Measurements from ENCODE around the gene ZNF664.

The ZNF664 gene

DNA sequence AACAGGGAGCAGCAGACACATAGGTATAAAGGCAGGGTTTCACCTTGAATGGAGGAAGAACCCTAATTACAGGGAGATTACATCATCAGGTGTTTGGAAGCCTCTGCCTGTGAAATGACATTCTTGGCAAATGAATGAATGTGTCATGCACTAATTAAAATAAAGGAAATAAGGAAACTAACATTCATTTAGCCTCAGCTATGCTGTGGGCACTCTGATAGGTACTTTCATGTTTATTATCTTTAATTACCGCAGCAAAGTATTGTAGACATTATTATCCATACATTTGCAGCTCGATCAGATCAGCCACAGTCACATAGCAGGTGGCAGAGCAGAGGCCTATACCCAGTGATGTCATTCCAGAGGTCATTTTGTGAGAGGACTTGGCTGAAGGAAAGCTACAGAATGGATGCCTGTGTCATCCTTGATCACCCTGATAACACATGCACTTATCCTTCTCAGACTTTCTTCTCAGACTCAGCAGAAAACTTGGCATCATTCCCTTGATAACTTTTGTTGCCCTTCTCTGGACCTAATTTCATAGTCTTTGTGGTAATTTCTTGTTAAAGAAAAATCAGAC lies 18.4 kb downstream of the ZNF664 start:
- no peak for DNase-seq

- no peak for DNase-seq
Measured at GRCh38 chr12:123992118-123992825, 19.3 kb downstream of the ZNF664 start.

DNA sequence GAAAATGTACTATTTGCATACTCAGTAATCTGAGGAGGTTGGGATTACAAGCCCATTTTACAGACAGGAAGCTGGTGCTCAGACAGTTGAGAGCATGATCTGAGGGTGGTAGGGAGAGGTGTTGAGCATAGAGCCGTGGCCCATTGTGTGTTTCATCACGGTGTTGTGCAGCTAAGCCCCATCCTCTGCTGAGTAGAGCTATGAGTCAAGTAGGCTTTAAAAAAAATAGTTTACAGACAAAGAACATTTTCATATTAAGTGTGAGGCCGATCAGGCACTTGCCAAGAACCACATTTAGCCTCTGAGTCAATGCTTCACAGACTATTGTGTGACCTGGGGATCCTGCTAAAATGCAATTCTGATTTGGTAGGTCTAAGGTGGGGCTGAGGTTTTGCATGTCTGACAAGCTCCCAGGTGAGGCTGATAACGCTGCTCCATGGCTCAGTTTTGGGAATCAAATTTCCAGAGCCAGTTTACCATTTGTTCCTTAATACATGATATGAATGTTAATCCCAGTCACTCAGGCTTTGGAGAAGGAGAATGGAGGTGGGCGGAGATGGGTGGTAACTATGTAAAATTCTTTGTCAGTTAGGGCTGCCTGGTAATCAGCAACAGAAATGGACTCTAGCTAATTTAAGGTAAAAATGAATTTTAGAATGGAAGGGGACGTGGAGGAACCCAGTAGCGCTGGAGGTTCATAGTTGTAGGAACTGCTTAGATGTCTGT lies 22.2 kb downstream of the ZNF664 start:
- DNase-seq: no peak

GRCh38 chr12:123996581-123996980 lies 23.6 kb downstream of the ZNF664 start:
- DNase-seq: no peak

DNA sequence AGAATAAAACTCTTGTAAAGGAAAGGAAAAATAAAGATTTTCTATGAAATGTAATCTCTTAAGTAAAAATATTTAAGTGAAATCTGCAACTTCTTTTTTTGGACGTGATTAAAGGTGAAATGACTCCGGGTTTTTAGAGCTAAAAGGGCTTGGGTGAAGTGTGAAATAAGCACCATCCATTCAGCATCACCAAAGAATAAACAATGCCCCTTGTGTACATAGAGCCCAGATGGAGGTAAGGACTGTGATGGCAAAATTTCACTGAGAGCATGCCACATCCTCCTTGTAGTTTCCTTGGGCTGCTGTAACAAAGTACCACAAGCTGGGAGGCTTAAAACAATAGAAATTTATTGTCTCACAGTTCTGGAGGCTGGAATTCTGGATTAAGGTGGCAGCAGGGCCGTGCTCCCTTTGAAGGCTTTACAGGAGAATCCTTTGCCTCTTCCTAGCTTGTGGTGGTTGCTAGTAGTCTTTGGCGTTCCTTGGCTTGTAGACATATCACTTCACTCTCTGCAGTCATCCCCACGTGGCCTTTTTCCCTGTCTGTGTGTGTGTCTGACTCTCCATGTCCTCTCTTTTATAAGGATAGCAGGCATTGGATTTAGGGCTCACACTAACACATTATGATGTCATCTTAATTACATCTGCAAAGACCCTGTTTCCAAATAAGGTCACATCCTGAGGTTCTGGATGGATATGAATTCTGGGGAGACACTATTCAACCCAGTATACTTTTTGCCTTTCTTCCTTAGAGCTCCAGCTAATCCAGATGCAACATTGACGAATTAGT lies 24.2 kb downstream of the ZNF664 start:
- DNase-seq: no peak

DNA sequence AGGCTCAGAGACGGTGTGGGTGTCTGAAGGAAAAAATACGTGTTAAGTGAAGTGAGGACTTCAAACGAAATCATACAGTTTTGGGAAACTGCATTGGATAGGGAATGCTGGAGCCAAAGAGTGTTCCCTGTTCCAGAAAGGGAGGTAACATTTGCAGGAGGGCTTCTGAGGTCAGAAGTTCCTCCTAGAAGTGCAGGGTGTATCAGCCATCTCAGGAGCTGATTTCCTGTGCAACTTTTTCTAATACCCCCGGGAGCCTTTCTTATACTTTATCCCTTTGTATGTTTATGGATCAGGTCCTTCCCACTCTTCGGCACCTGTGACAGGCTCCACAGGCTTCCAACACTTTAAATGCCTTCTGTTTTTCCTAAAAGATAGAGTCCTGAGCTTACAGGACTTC lies 24.9 kb downstream of the ZNF664 start:
- DNase-seq: no peak

DNA sequence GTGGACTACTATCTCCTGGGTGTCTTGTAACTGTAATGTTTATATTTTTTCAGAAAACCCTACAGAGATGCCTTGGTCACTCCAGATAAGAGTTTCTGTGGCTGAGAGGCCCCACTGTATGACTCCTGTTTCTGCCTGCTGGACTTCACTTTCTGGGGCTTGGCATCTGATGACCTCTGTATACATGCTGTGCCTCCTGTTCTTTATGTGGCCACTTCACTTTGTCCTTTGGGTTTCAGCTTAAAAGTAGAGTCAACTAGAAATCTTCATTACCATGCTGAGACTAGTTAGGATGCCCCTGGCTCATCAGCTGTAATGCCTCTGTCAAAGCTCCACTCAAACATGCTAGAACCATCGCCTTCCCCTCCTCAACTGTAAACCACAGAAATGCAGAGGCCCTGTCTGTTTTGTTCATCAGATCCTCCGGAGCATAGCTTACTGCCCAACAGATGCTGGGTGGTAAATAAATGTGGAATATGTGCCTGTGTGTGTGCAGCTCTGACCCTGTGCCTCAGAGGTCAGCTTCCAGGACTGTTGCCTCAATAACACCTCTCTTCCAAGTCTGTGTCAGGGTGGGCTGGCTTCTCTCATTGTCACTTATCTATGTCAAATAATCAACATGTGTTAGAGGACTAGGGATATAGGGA lies 25.5 kb downstream of the ZNF664 start:
- DNase-seq: no peak

DNA sequence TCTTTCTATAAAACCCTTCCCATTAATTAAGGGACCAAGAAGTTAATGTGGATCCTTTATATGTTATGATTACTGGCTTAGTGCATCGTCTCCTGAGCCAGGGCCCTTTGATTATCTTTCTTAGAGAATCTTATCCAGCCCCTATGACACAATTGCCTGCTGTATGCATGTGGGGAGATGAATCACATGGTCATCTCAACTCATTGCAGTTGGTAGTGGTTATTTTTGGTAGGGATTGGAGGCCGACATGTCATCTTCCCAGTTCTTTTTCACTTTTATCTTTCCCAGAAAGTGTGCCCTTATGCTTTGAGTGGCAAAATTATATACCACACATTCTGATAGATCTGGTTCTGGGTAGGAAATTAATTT lies 26.0 kb downstream of the ZNF664 start:
- DNase-seq: no peak

DNA sequence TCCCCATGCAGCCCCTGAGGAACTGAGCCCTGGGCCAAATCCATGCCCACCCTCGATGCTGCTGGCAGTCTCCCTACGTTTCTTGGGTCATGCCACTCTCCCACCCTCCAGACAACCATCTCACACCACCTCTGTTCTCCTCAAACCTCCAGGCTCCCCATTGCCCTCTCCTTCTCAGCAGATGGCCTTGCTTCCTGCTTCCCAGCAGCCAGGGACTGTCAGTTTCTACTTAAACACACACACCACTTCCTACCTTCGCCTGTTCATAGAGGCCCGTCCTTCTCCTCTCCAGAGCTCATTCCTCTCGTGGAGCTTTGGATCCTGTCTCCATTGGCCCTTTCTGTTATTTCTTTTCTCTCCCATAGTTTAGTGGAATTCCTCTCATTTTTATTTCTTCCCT lies 27.1 kb downstream of the ZNF664 start:
- no peak for DNase-seq

DNA sequence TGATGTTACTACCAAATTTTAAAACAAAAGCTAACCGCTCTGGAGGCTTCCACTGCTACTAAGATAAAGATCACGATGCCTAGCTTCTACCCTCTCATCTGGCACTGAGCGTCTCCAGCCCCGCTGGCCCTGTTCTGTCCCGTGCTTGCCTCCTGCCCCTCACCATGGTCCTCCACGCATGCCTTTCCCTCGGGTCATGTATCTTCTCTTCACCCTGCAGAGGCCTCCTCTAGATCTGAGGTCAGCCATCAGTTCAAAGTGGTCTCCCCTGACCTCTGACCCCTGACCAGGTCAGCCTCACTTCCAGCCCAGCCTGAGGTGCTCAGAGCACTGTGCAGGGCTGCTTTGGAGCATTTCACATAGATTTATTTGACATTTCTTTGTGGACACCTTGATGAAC lies 28.3 kb downstream of the ZNF664 start:
- no peak for DNase-seq

DNA sequence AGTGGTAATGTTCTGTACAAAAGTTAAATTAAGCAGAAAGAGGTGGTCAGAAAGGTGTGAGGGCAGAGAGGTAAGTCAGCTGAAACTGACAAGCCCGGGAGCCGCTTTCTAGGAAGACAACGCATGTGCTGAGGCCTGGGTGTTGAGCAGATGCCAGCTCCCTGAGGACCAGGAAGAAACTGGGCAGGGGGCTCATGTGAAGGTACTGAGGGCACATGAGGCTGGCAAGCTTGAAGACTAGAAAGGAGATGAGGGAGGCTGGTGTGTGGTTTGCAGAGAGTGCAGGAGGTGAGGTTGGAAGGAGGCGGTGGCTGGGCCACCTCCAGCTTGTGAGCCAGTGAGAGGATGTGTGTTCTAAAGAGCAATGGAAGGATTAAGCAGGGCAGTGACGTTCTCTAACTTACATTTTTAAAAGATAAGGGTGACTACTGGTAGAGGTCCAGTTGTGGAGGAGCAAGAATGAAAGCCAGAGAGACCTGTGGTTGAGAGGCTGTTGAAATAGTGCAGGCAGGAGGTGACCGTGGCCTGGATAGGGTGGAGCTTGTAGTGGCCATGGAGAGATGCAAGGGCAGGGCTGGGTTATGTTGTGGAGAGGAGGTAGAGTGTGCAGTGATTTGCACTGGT lies 29.1 kb downstream of the ZNF664 start:
- DNase-seq: no peak

DNA sequence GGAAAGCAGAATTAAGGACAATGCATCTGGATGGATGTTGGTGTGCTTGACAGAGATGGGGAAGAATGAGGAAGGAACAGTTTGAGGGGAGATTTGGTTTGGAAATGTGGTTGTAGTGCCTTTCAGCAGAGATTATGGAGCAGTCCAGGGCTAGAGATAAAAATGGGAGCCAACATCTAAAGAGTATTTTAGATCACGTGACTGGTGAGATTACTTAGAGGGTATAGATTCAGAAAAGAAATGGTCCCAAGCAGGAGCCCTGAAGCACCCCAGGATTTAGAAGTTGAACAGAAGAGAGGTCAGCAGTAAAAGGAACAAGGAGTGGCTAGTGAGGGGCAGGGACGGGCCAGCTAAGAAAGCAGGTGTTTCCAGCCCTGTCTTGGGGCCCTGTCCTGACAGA lies 29.6 kb downstream of the ZNF664 start:
- no peak for DNase-seq

DNA sequence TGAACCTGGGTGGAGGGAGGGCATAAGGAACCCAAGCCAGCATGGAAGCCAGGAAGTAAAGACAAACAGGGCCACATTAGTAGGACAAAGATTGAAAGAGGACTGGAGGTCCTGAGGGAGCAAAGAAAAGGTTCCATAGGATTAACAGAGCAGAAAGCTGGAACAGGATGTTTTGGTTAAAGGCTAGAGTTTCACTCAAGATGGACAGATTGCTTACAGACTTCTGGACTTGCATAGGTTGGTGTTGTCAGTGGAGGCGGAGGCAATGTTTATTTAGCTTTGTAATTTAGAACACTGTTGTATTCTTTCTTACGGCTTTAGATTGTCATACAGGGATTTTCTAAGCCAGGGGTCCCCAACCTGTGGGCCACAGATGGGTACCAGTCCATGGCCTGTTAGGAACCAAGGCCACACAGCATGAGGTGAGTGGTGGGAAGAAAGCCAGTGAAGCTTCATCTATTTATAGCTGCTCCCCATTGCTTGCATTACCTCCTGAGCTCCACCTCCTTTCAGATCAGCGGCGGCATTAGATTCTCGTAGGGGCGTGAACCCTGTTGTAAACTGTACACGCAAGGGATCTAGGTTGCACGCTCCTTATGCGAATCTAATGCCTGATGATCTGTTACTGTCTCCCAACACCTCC lies 31.3 kb downstream of the ZNF664 start:
- no peak for DNase-seq

- DNase-seq: no peak
Measured at GRCh38 chr12:124006085-124006845, 33.2 kb downstream of the ZNF664 start.

DNA sequence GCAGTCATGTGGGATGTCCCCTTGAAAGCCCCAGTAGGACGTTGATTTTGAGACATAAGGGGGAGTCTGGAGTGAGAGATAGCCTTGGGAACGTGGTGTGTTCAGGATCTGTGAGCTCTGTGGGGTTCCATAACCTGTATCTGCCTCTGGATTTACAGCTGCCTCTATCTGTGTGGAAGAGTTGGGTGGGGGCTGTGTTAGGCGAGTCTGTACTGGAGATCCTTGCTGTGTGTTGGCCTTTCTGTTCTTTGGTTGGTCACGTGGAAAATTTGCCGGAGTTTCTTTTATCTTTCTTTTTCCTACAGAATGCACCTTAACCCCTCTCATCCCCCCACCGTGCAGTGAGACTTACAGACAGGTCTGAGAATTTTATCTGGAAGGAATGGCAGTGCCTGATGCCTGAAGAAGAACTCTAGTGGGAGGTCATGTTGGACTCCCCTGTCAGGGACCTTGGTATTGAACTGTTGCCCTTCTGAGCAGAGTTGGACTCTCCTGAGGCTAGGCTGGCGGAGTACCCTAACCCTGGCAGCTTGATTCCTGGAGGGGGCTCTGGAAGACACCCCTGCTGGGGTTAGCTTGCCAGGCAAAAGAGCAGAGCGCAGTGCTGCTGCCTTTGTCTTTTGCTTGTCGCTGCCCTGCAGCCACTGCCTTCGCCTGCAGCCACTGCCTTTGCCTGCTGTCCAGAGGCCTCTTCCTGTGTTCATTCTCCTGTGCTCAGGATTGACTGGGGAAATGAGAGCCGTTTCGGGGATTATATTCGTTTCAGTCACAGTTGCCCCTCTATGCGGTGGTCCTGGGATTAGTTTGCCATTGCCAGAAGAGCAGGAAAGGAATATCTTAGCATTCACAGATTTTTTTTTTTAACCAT lies 34.1 kb downstream of the ZNF664 start:
- DNase-seq: no peak

DNA sequence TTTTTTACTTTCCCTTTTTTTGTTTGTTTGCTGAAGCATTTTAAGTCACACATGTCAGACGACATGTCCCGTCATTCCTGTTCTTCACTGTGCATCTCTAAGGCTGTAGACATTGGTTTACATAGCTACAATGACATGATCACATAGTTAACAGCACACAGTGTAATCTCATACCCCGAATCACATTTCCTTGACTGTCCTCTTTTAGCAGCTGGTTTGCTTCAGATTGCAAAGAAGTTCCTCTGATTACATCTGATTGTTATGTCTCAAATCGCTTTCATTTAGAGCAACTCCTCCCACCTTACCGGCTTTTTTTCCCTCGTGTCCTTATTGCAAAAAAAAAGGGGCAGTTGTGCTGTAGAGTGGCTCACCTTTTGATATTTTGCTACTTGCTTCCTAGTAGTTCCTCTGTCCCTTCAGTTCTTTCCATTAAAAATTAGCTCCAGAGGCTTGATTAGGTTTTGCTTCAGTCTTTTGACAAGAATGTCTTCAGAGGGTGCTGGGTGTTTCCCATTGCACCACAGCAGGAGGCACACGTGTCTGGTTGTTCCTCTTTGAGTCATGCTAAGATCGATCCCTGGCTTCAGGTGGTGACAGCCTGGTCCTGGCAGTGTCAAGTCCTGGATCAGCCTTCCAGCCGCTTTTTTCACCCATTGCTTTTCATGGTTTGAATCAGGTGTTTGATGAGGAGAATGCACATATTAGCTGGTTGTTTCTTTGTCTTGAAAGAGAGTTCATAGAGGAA lies 35.0 kb downstream of the ZNF664 start:
- no peak for DNase-seq

GRCh38 chr12:124008595-124008994 lies 35.6 kb downstream of the ZNF664 start:
- DNase-seq: no peak

DNA sequence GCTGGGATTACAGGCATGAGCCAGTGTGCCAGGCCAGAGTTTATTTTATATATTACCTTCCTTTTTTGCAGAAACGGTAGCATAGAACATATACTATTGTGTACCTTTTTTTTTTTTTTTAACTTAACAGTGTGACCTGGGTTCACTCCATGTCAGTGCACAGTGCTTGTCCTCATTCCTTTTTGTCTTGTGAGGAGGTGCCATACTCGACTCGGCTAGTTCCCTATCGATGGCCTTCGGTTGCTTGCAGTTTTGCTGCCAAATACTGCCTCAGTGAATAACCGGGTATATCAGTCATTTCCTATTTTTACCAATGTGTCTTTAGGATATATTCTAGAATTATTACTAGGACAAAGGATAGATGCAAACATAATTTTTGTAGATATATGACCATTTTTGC lies 36.8 kb downstream of the ZNF664 start:
- DNase-seq: no peak

GRCh38 chr12:124010687-124011086 lies 37.7 kb downstream of the ZNF664 start:
- DNase-seq: no peak
